Right hindlimb (tissue), 1 donor: Measurements from ENCODE around the gene AFF3.

Experiments used
- DNase-seq: peaks from one replicate; pipeline ENCODE4 v3.0.0-alpha.2; 2018

Gene AFF3

DNA sequence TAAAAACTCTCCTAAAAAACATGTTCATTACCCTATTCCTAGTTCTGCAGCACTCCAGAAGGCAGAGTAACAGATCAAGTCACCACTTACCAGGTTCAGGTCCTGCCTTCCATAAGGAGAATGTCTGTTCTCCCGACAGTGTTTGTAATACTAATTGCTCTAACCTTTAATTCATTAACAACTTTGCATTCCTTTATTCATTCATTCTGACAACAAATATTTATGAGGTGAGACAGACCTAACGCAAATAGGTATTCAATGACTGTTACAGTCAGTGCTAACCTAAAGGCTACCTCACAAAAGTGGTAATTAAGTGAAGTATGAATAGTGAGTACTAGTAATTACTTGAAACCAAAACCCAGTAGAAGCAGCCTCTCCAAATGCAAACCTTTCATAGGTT lies 224.0 kb downstream of the AFF3 start:
- no peak for DNase-seq

- no peak for DNase-seq
Observed at GRCh38 chr2:99915108-99915675, 227.2 kb downstream of the AFF3 start.

- DNase-seq, result no peak
Observed at GRCh38 chr2:99911736-99912135, 230.7 kb downstream of the AFF3 start.

DNA sequence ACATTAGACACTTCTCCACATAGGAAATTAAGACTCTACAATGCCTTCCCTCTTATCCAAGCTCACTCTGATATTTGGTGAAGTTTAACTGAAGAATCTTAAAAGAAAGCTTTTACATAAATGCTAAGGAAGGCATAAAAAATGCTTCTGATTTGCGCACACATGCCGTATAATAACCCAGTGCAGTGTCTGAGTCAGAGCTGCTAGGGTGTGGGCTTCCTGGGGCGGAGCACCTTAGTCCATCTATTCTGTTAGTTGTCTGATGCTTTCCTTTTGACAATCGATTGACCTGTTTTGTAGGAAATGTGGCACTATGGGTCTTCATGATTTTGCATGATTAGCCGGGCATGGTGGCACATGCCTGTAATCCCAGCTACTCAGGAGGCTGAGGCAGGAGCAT lies 231.5 kb downstream of the AFF3 start:
- DNase-seq, result no peak

DNA sequence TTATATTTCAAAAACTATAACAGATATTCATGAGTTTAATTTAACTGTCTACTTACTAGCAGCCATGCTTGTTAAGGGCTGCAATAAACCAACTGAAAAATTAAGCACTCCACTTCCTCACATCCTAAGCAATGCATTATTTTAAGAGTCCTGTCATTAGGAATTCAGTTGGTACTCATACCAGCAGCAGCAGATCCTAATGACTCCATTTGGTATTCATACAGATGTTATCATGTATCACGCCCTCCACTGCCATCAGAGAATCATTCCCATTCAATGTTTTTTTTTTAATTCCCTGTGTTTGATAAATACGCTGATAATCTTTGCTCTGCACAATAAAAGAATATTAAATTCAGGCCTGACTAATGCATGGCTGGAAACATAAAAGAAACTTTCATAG lies 236.8 kb downstream of the AFF3 start:
- no peak for DNase-seq

GRCh38 chr2:99905025-99905424 lies 237.4 kb downstream of the AFF3 start:
- no peak for DNase-seq

DNA sequence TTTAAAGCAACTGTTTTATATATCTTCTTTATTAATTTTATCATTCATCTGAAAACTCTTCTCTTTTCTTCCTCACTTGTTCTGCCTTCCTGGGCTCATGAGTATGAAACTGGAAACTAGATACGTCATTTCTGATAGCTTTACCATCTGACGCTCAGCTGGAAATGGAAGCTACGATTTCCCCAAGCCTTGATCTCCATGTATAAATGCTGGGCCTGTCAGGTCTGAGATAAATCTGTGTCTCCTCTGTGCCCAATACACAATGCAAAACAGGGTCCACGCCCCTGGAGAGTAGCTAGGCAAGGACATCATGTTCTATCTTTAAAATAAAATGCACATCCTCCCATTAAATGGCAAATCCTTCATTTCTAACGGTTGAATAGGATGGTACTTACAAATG lies 238.4 kb downstream of the AFF3 start:
- DNase-seq, result no peak

DNA sequence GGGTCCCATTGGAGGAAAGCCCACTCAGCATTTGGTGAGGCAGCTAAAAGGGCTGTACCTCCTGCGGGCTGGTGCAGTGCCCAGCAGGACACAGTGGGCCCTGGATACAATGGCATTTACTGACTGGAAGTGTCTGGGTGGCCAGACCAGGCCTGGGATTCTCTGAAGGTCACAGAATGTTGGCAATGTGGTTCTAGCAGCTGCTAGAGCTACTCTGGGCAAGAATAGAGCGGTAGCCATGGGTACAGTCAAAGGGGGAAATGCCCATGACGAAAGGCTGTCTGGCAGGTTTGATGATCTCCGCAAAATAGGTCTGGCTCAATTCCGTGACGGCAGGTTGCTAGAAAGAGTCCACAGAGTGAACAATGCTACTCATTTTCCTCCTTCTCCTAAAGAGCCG lies 241.8 kb downstream of the AFF3 start:
- DNase-seq, result peak; percentile 43

- no peak for DNase-seq
Observed at GRCh38 chr2:99899882-99900281, 242.5 kb downstream of the AFF3 start.

DNA sequence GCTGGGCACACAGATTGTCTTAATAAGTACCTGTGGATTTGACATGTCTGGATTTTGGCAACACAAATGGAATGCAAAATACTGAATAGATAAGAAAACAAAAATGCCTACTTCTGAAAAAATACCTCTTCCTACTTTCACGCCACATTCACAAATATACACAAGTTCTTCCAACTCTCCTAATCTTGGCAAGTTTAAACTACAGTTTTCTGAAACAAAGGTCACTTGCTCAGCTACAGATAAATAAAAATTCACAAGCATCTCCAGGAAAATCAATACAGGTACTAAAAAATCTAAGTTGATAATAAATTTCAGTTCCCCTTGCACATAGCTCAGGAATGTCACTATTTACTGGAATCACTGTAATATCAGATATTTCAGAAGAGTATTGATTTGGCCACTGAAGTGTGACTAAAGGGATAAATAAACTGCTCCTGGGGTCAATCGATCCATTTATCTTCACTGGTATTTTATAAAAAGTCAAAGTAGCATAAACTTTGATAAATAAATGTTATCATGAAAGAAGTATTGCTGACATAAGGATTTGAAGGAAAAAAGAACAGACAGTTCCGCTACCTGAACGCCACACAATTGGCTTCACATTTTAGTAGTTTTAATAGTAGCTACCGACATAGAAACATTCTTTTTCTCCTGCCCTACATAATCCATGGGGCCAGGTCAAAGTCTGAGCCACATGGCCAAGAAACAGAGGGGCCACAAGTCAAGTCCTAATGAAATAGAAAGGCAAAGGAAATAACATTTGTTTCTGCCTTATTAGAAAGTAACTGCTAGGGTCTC lies 243.1 kb downstream of the AFF3 start:
- DNase-seq, result no peak

- DNase-seq, result no peak
Observed at GRCh38 chr2:99898336-99899048, 243.9 kb downstream of the AFF3 start.

DNA sequence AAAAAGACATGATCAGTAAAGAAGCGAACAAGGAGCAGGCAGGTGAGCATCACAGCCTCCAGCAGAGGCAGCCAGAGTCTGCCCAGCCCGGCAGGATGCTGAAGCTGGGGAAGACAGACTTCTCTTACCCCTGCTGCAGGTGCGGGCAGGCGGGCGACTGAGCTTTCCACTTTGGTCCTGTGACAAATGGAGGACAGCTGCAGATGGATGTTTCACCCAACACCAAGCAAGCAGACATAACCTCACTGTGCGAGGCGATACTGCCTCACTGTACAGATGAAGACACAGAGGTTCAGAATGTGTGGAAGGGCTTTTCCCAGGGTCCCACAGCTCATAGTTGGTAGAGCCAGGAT lies 251.0 kb downstream of the AFF3 start:
- no peak for DNase-seq

DNA sequence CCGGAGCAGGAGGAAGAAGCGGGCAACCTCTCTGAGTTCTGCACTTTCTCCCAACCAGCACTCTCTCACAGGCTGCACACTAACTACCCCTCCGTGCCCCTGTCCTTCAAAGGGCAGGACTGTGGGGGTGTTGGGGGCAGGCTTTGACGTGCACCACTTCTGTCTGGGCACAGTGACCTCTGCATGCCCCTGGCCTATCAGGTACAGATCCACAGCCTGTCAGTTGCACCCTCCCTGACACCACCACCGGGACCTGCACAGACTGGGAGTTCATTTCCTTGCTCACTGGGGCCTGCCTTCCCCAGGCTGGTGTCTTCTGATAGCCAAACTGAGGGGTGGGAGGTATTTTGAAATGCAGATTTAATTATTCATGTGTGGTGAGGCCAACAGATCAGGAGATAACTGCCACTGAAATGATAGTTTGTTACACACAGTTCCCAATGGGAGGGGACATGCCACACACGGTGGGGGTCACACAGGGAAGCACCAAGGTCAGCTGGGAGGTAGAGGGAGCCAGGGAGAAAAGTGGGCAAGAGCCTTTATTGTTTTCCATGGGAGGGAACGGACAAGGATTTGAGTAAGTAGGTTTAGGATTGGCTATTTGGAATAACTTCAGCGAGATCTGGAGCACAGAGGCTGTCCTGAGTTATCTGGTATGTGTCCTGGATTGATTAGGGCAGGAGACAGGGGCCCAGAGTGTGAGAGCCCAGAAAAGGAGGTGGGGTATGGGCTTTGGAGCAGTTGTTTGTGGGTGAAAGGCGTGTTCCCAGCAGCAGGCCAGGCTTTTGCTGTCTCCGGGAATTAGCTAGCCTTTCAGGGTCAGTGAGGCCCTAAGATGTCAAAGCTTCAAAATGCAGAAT lies 251.6 kb downstream of the AFF3 start:
- DNase-seq, result no peak

GRCh38 chr2:99888617-99889016 lies 253.8 kb downstream of the AFF3 start:
- no peak for DNase-seq

GRCh38 chr2:99886418-99886817 lies 256.0 kb downstream of the AFF3 start:
- DNase-seq, result no peak

DNA sequence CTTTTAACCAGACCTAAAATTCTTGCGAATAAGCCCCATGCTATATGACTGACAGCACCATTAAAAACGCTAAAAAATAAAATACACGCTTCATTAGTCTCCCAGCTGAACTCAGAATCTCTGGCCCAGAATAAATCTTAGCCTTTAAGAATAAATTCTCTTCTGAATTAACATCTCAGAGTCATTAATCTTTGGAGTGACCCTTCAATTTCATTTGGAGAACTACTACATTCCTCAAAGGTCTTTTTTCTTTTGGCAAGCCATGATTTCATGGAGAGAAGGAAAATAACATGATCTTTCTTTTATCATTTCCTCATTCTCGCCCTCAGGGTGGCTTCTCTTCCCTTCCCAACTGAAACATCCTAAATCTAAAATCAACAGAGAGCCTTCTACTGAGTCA lies 259.0 kb downstream of the AFF3 start:
- DNase-seq, result no peak

DNA sequence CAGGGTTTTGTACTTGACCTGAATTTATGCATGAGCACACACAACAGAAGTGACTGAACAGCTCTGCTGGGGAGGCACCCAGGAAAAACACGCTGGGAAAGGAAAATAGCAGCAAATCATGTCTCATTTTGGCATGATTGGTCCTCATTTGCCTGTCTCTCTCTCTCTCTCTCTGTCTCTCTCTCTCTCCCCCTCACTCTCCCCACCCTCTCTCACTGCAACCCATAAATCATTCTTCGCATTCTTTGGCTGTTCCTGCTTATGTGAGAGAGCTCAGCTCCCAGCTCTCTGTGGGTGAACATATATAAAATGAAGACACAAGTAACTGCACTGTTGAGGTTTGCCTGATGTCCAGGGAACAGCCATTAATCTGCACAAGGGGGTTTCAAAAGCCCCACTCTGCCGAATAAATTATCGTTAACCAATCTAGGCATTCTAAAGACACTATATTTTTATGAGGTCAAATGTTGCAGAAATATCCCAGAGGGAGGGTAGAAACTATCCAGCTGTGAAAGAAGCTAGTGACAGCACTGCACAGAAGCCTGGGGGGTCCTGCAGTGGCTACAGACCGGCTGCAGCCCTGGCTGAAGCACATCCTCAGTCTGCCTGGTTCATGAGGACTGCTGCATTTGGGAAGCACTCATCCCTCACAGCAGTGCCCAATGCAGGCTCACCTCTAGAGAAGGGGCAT lies 260.3 kb downstream of the AFF3 start:
- DNase-seq, result peak; percentile 50

GRCh38 chr2:99880964-99881294 lies 261.5 kb downstream of the AFF3 start:
- DNase-seq, result no peak

DNA sequence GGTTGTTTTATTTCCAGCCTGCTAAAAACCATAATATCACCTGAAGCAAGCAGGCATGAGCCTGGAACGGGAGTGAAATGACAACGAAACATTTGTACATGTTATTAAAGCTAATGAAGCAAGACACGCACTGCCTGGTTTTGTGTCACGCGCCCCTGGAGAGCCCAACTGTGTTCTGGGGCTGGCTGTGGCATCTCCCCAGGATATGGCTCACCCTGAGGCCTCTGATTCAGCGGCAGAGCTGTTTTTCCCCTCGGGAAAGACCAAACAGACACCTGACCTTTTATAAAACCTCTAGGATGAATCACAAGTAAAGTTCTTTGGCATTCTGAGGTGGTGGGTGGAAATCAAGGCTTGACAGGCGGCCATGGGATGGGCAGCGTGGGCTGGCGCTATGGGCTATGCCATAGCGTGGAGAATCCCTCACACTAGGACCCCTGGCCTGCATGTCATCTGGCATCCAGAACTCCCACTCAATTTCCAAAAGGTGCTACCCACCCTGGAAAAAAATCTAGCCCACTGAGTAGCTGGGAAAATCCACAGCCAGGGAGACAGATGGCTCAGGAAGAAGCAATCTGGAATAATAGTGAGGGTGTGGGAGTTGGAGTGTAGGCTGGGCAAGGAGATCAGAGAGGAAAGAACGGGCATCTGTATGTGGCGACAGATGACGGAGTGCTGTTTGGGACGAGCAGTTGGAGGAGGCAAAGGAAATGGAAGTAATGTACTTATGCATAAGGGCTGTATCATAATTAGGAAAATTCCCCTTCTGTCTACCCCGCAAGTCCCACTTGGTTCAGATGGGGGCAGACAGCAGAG lies 262.0 kb downstream of the AFF3 start:
- DNase-seq, result no peak

DNA sequence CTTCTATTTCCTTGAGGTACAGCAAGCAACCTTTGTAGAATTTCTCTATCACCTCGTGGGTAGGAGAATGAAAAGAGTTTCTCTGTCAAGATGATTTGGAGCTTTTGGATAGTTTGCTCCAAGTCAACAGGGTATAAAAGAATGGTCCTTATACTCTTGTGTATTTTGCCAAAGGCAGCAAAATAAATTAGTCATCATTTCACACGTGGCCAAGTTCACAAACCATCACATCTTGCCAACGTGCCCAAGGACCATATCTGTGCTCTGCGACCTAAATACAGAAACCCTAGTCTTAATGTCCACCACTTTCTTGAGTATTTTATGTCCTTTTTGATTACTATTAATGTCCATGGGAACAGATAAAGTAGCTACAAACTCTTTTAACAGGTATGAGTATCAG lies 262.9 kb downstream of the AFF3 start:
- DNase-seq, result no peak

DNA sequence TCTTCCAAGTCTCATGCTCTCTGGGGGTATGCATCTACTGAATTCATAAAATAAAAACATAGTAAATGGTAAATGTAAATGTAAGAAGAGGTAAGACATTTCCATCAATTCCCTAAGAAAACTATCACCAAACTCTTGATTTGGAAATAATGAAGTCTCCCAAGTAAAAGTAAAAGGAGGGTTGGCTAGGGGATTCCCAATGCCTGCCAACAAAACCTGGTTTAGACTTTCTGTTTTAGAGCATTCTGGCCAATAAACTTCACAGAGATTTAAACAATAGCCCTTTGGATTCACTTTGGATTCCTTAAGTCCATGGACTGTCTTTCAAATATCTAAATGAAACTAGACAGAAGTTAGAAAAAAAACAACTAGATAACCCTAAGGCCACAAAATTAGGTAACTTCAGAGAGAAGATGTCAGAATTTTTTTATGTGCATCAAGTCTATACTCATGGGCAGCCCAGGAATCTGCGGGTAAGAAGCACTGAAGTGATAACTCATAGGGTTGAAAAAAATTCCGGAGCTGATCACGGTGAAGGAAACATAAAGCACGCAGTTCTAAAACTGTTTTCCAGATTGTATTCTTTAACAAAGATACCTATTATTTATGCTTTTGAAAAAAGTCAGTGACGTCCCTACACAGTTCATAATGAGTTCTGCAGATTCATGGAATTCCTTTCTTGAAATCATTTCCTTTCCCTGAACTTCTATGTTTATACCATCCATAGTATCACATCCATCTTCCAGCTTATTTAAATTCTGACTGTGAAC lies 263.6 kb downstream of the AFF3 start:
- no peak for DNase-seq
